Measurements from ENCODE around the gene FOXO3. TPM values are rescaled to one million over a fixed set of nuclear protein-coding genes. Genes with fewer than 3 reads are reported as not detected.

The FOXO3 gene
- total and polyA plus RNA-seq, 2 of the 13 experiments (the other 11 are each of a cell fraction or from before 2014, with no cell fraction given): 16.0 to 22.5 TPM

- TF ChIP-seq ZKSCAN5 (CRISPR knock-in tag; IDR thresholded peaks at IDR 0.05) (no peak), JUND (CRISPR knock-in tag; IDR thresholded peaks at IDR 0.05) (no peak), ZNF10 (CRISPR knock-in tag; IDR thresholded peaks at IDR 0.05; ENCODE audit: borderline replicate concordance, low read depth) (no peak), ZNF749 (CRISPR knock-in tag; IDR thresholded peaks at IDR 0.05; ENCODE audit: borderline replicate concordance) (0 out of 2 replicates have a peak, but pooled peaks have one; percentile 17), ZNF18 (CRISPR knock-in tag; IDR thresholded peaks at IDR 0.05; ENCODE audit: insufficient replicate concordance) (no peak), SATB2 (CRISPR knock-in tag; IDR thresholded peaks at IDR 0.05) (no peak), KDM3A (CRISPR knock-in tag; IDR thresholded peaks at IDR 0.05; ENCODE audit: low read depth) (no peak), NRL (CRISPR knock-in tag; IDR thresholded peaks at IDR 0.05; ENCODE audit: borderline replicate concordance) (0 out of 2 replicates have a peak, but pooled peaks have one; percentile 63), ZNF547 (CRISPR knock-in tag; IDR thresholded peaks at IDR 0.05) (peak; percentile 28; the same call in 1 of the 2 replicates), HNRNPL (IDR thresholded peaks at IDR 0.05; ENCODE audit: low read depth, low read length) (0 out of 2 replicates have a peak, but pooled peaks have one; percentile 71), TIGD3 (CRISPR knock-in tag; IDR thresholded peaks at IDR 0.05; ENCODE audit: borderline replicate concordance) (no peak), POLR2AphosphoS2 (IDR thresholded peaks at IDR 0.05; ENCODE audit: low read depth, low read length) (no peak), CBX2 (IDR thresholded peaks at IDR 0.05; ENCODE audit: low read depth, low read length) (0 out of 2 replicates have a peak, but pooled peaks have one; percentile 71), CBX2 (CRISPR knock-in tag; IDR thresholded peaks at IDR 0.05; ENCODE audit: low read depth) (no peak), ZNF512 (CRISPR knock-in tag; IDR thresholded peaks at IDR 0.05) (peak; percentile 41; the same call in 1 of the 2 replicates), ZNF816 (CRISPR knock-in tag; IDR thresholded peaks at IDR 0.05; ENCODE audit: borderline replicate concordance) (no peak), SIN3A (IDR thresholded peaks at IDR 0.05; ENCODE audit: borderline replicate concordance, low read depth, low read length) (no peak)
Observed at GRCh38 chr6:108556866-108557493, 3.7 kb upstream of the FOXO3 start (continued).
